ENCODE results near the gene OR2H1. TPM values are rescaled to one million over a fixed set of nuclear protein-coding genes. Genes with fewer than 3 reads are reported as not detected.

Gene OR2H1
- total and polyA plus RNA-seq, 4 donors: 0.27 to 0.33 TPM; not detected in 2

GRCh38 chr6:29502181-29502580 lies 45.2 kb downstream of the OR2H1 start:
- H3K36me3 ChIP-seq (ENCODE audit: control insufficient read depth, insufficient read depth, low read length): no peaks in the 10 kb centered on the region
- no peak for DNase-seq (ENCODE audit: low read depth in 4 of 6, low spot score in 6 of 6)
- no peaks in the 10 kb centered on the region for H3K9me3 ChIP-seq (ENCODE audit: control insufficient read depth, insufficient read depth, low read length)
- H3K4me3 ChIP-seq (ENCODE audit: low read depth, low read length): no peak overlapping the region
- no peaks in the 10 kb centered on the region for H3K4me1 ChIP-seq (ENCODE audit: control insufficient read depth, insufficient read depth, low read length)
- WGBS (ENCODE audit: insufficient coverage): 76% methylated on average over 2 of the region's 3 CpGs
- H3K27ac ChIP-seq (ENCODE audit: low read depth, low read length): no peak overlapping the region
- no peaks in the 10 kb centered on the region for H3K27me3 ChIP-seq (ENCODE audit: control insufficient read depth, insufficient read depth, low read length)

- 89% methylated on average over 5 of the region's 5 CpGs for WGBS (ENCODE audit: insufficient coverage)
Observed at GRCh38 chr6:29502597-29502996, 45.6 kb downstream of the OR2H1 start.

GRCh38 chr6:29504961-29505360 lies 48.0 kb downstream of the OR2H1 start:
- Histone ChIP-seq H3K27me3 (ENCODE audit: control insufficient read depth, insufficient read depth, low read length) (no peaks in the 10 kb centered on the region), H3K9me3 (ENCODE audit: control insufficient read depth, insufficient read depth, low read length) (no peaks in the 10 kb centered on the region), H3K4me3 (ENCODE audit: low read depth, low read length) (no peak overlapping the region), H3K27ac (ENCODE audit: low read depth, low read length) (no peak overlapping the region), H3K36me3 (ENCODE audit: control insufficient read depth, insufficient read depth, low read length) (no peaks in the 10 kb centered on the region), H3K4me1 (ENCODE audit: control insufficient read depth, insufficient read depth, low read length) (no peaks in the 10 kb centered on the region)
- no CpG with 5 or more reads among the region's 2 CpGs for WGBS (ENCODE audit: insufficient coverage)
- no peak for DNase-seq (ENCODE audit: low read depth in 4 of 6, low spot score in 6 of 6)

More at GRCh38 chr6:29502597-29502996, 45.6 kb downstream of the OR2H1 start:
- Histone ChIP-seq H3K36me3 (ENCODE audit: control insufficient read depth, insufficient read depth, low read length) (no peaks in the 10 kb centered on the region), H3K27me3 (ENCODE audit: control insufficient read depth, insufficient read depth, low read length) (no peaks in the 10 kb centered on the region), H3K4me3 (ENCODE audit: low read depth, low read length) (no peak overlapping the region), H3K4me1 (ENCODE audit: control insufficient read depth, insufficient read depth, low read length) (no peaks in the 10 kb centered on the region), H3K27ac (ENCODE audit: low read depth, low read length) (no peak overlapping the region), H3K9me3 (ENCODE audit: control insufficient read depth, insufficient read depth, low read length) (no peaks in the 10 kb centered on the region)
- DNase-seq (ENCODE audit: low read depth in 4 of 6, low spot score in 6 of 6): no peak

GRCh38 chr6:29505808-29506207 lies 48.9 kb downstream of the OR2H1 start:
- no peaks in the 10 kb centered on the region for H3K27me3 ChIP-seq (ENCODE audit: control insufficient read depth, insufficient read depth, low read length)
- WGBS (ENCODE audit: insufficient coverage): 96% methylated on average over 3 of the region's 3 CpGs
- no peak overlapping the region for H3K27ac ChIP-seq (ENCODE audit: low read depth, low read length)
- no peaks in the 10 kb centered on the region for H3K9me3 ChIP-seq (ENCODE audit: control insufficient read depth, insufficient read depth, low read length)
- no peaks in the 10 kb centered on the region for H3K4me1 ChIP-seq (ENCODE audit: control insufficient read depth, insufficient read depth, low read length)
- H3K36me3 ChIP-seq (ENCODE audit: control insufficient read depth, insufficient read depth, low read length): no peaks in the 10 kb centered on the region
- no peak for DNase-seq (ENCODE audit: low read depth in 4 of 6, low spot score in 6 of 6)
- H3K4me3 ChIP-seq (ENCODE audit: low read depth, low read length): no peak overlapping the region

GRCh38 chr6:29506446-29507067 lies 49.6 kb downstream of the OR2H1 start:
- H3K4me1 ChIP-seq (ENCODE audit: control insufficient read depth, insufficient read depth, low read length): no peaks in the 10 kb centered on the region
- H3K27me3 ChIP-seq (ENCODE audit: control insufficient read depth, insufficient read depth, low read length): no peaks in the 10 kb centered on the region
- H3K27ac ChIP-seq (ENCODE audit: low read depth, low read length): no peak overlapping the region
- DNase-seq (ENCODE audit: low read depth in 4 of 6, low spot score in 6 of 6): no peak
- no peak overlapping the region for H3K4me3 ChIP-seq (ENCODE audit: low read depth, low read length)
- WGBS (ENCODE audit: insufficient coverage): 76% methylated on average over 10 of the region's 11 CpGs
- H3K36me3 ChIP-seq (ENCODE audit: control insufficient read depth, insufficient read depth, low read length): no peaks in the 10 kb centered on the region
- H3K9me3 ChIP-seq (ENCODE audit: control insufficient read depth, insufficient read depth, low read length): no peaks in the 10 kb centered on the region

- H3K36me3 ChIP-seq (ENCODE audit: control insufficient read depth, insufficient read depth, low read length): no peaks in the 10 kb centered on the region
- H3K27me3 ChIP-seq (ENCODE audit: control insufficient read depth, insufficient read depth, low read length): no peaks in the 10 kb centered on the region
- 76% methylated on average over 4 of the region's 5 CpGs for WGBS (ENCODE audit: insufficient coverage)
- no peaks in the 10 kb centered on the region for H3K4me1 ChIP-seq (ENCODE audit: control insufficient read depth, insufficient read depth, low read length)
- no peak overlapping the region for H3K27ac ChIP-seq (ENCODE audit: low read depth, low read length)
- no peak overlapping the region for H3K4me3 ChIP-seq (ENCODE audit: low read depth, low read length)
- H3K9me3 ChIP-seq (ENCODE audit: control insufficient read depth, insufficient read depth, low read length): no peaks in the 10 kb centered on the region
- DNase-seq (ENCODE audit: low read depth in 4 of 6, low spot score in 6 of 6): no peak
Observed at GRCh38 chr6:29507319-29507718, 50.4 kb downstream of the OR2H1 start.

GRCh38 chr6:29509239-29509638 lies 52.3 kb downstream of the OR2H1 start:
- WGBS (ENCODE audit: insufficient coverage): 91% methylated on average over 4 of the region's 6 CpGs
- DNase-seq (ENCODE audit: low read depth in 4 of 6, low spot score in 6 of 6): no peak
- Histone ChIP-seq H3K27me3 (ENCODE audit: control insufficient read depth, insufficient read depth, low read length) (no peaks in the 10 kb centered on the region), H3K9me3 (ENCODE audit: control insufficient read depth, insufficient read depth, low read length) (no peaks in the 10 kb centered on the region), H3K27ac (ENCODE audit: low read depth, low read length) (no peak overlapping the region), H3K4me3 (ENCODE audit: low read depth, low read length) (no peak overlapping the region), H3K36me3 (ENCODE audit: control insufficient read depth, insufficient read depth, low read length) (no peaks in the 10 kb centered on the region), H3K4me1 (ENCODE audit: control insufficient read depth, insufficient read depth, low read length) (no peaks in the 10 kb centered on the region)

- DNase-seq (ENCODE audit: low read depth in 4 of 6, low spot score in 6 of 6): no peak
- Histone ChIP-seq H3K27me3 (ENCODE audit: control insufficient read depth, insufficient read depth, low read length) (no peaks in the 10 kb centered on the region), H3K27ac (ENCODE audit: low read depth, low read length) (no peak overlapping the region), H3K36me3 (ENCODE audit: control insufficient read depth, insufficient read depth, low read length) (no peaks in the 10 kb centered on the region), H3K4me1 (ENCODE audit: control insufficient read depth, insufficient read depth, low read length) (no peaks in the 10 kb centered on the region), H3K4me3 (ENCODE audit: low read depth, low read length) (no peak overlapping the region), H3K9me3 (ENCODE audit: control insufficient read depth, insufficient read depth, low read length) (no peaks in the 10 kb centered on the region)
- WGBS (ENCODE audit: insufficient coverage): 83% methylated on average over 9 of the region's 9 CpGs
Observed at GRCh38 chr6:29509711-29510110, 52.8 kb downstream of the OR2H1 start.

- Histone ChIP-seq H3K27ac (ENCODE audit: low read depth, low read length) (no peak overlapping the region), H3K4me3 (ENCODE audit: low read depth, low read length) (no peak overlapping the region), H3K4me1 (ENCODE audit: control insufficient read depth, insufficient read depth, low read length) (no peaks in the 10 kb centered on the region), H3K9me3 (ENCODE audit: control insufficient read depth, insufficient read depth, low read length) (no peaks in the 10 kb centered on the region), H3K36me3 (ENCODE audit: control insufficient read depth, insufficient read depth, low read length) (no peaks in the 10 kb centered on the region), H3K27me3 (ENCODE audit: control insufficient read depth, insufficient read depth, low read length) (no peaks in the 10 kb centered on the region)
- peak in 2 of 6 donors; percentile 19 to 70 for DNase-seq (ENCODE audit: low read depth in 4 of 6, low spot score in 6 of 6)
- 25% methylated on average over 2 of the region's 4 CpGs for WGBS (ENCODE audit: insufficient coverage)
Observed at GRCh38 chr6:29510202-29510601, 53.2 kb downstream of the OR2H1 start.

- H3K9me3 ChIP-seq (ENCODE audit: control insufficient read depth, insufficient read depth, low read length): no peaks in the 10 kb centered on the region
- DNase-seq (ENCODE audit: low read depth in 4 of 6, low spot score in 6 of 6): no peak
- H3K27ac ChIP-seq (ENCODE audit: low read depth, low read length): no peak overlapping the region
- H3K4me1 ChIP-seq (ENCODE audit: control insufficient read depth, insufficient read depth, low read length): no peaks in the 10 kb centered on the region
- WGBS (ENCODE audit: insufficient coverage): 60% methylated on average over 2 of the region's 2 CpGs
- H3K4me3 ChIP-seq (ENCODE audit: low read depth, low read length): no peak overlapping the region
- no peaks in the 10 kb centered on the region for H3K36me3 ChIP-seq (ENCODE audit: control insufficient read depth, insufficient read depth, low read length)
- no peaks in the 10 kb centered on the region for H3K27me3 ChIP-seq (ENCODE audit: control insufficient read depth, insufficient read depth, low read length)
Observed at GRCh38 chr6:29510746-29511300, 53.9 kb downstream of the OR2H1 start.
